RWPE1 (cell line): ENCODE data around the gene ARRB2.

Source experiments
- CTCF ChIA-PET: fragments of 350-600 bp; sonication (Branson Sonifier 250); formaldehyde crosslinking; extraction: SDS; loops from one replicate; lab custom pipeline; 2021; lab: Yijun Ruan, JAX
- POLR2A ChIA-PET: fragments of 400-600 bp; formaldehyde crosslinking; extraction: SDS; loops from one replicate; lab custom pipeline; 2020; ENCODE audit warnings: antibody characterized with exemption; ENCODE audit not compliant: low non-redundant PET; lab: Yijun Ruan, JAX
- DNase-seq: peaks from one replicate; pipeline ENCODE4 v3.0.0; 2012; ENCODE audit warnings: low spot score
- H3K27ac ChIP-seq: fragments of 450-650 bp; 2 replicates; pipeline ENCODE4 v1.5.1; 2017
- CTCF ChIP-seq: fragments of 450-650 bp; conservative IDR thresholded peaks from 2 replicates; pipeline ENCODE4 v1.5.1; 2017; ENCODE audit warnings: low read depth, mild to moderate bottlenecking

ARRB2 gene

GRCh38 chr17:4709794-4710692 is at the start of gene ARRB2:
ARRB2 (plus strand) TSS chr17:4710632; CDS start chr17:4710722, 90 bp downstream.
- CTCF ChIA-PET: interaction anchor here (0.5 to 2.7 kb wide), 13 partner anchors 20 to 258 kb away, joined by 3 to 19 read pairs (median 3); partner anchors contain the start of genes SPAG7 and ZMYND15
- peak within 1 kb of the TSS; percentile 93 for H3K27ac ChIP-seq
- peak; percentile 97 for DNase-seq
- peak; percentile 68 for TF ChIP-seq CTCF
- POLR2A ChIA-PET: interaction anchor here (0.5 to 0.9 kb wide), 2 partner anchors 28 to 180 kb away, joined by 3 to 4 read pairs; no protein-coding TSS in a partner anchor

GRCh38 chr17:4663711-4664110 is 46.7 kb upstream of the ARRB2 start:
- POLR2A ChIA-PET: no interaction called here
- H3K27ac ChIP-seq: no peak overlapping the region
- no peak for DNase-seq
- CTCF ChIA-PET: interaction anchor here (0.7 kb wide), 1 partner anchor 77 kb away, joined by 5 read pairs; no protein-coding TSS in a partner anchor
- no peak for TF ChIP-seq CTCF

GRCh38 chr17:4664230-4664629 is 46.2 kb upstream of the ARRB2 start:
- no peak overlapping the region for H3K27ac ChIP-seq
- CTCF ChIA-PET: interaction anchor here (0.7 kb wide), 1 partner anchor 78 kb away, joined by 5 read pairs; no protein-coding TSS in a partner anchor
- no peak for DNase-seq
- POLR2A ChIA-PET: no interaction called here
- TF ChIP-seq CTCF: no peak

GRCh38 chr17:4665027-4665426 is 45.4 kb upstream of the ARRB2 start:
- no peak for TF ChIP-seq CTCF
- no peak overlapping the region for H3K27ac ChIP-seq
- no peak for DNase-seq
- POLR2A ChIA-PET: no interaction called here
- CTCF ChIA-PET: interaction anchor here (0.6 kb wide), 1 partner anchor 1837 kb away, joined by 3 read pairs; no protein-coding TSS in a partner anchor

GRCh38 chr17:4666296-4666695 is 44.1 kb upstream of the ARRB2 start:
- no peak for DNase-seq
- ChIA-PET POLR2A (no interaction called here), CTCF (interaction anchor here (0.6 kb wide), 1 partner anchor 241 kb away, joined by 6 read pairs; no protein-coding TSS in a partner anchor)
- no peak overlapping the region for H3K27ac ChIP-seq
- no peak for TF ChIP-seq CTCF

- ChIA-PET CTCF (interaction anchor here (0.5 kb wide), 1 partner anchor 49 kb away, joined by 3 read pairs; no protein-coding TSS in a partner anchor), POLR2A (no interaction called here)
- no peak for DNase-seq
- TF ChIP-seq CTCF: no peak
- H3K27ac ChIP-seq: no peak overlapping the region
Observed at GRCh38 chr17:4667166-4667565, 43.3 kb upstream of the ARRB2 start.
